ENCODE measurements around the gene PIGU.

Gene PIGU

GRCh38 chr20:34515484-34516246, 161.2 kb downstream of the PIGU start (continued):
- TF ChIP-seq TSHZ1 (tag by site-specific recombination; IDR thresholded peaks at IDR 0.05; ENCODE audit: borderline replicate concordance) (no peak), ZNF830 (tag by site-specific recombination; IDR thresholded peaks at IDR 0.05; ENCODE audit: low read depth) (no peak), ZNF16 (tag by site-specific recombination; IDR thresholded peaks at IDR 0.05; ENCODE audit: low read depth) (no peak; the same call in 1 of the 2 replicates), KLF10 (tag by site-specific recombination; IDR thresholded peaks at IDR 0.05) (no peak), ZNF677 (tag by site-specific recombination; IDR thresholded peaks at IDR 0.05) (no peak), GLI2 (tag by site-specific recombination; IDR thresholded peaks at IDR 0.05; ENCODE audit: borderline replicate concordance, low read depth) (no peak), ZFP37 (tag by site-specific recombination; IDR thresholded peaks at IDR 0.05) (0 out of 2 replicates have a peak, but pooled peaks have one; percentile 14), ZNF707 (tag by site-specific recombination; IDR thresholded peaks at IDR 0.05) (no peak), ZNF747 (tag by site-specific recombination; IDR thresholded peaks at IDR 0.05) (no peak), ZBTB1 (tag by site-specific recombination; IDR thresholded peaks at IDR 0.05) (0 out of 2 replicates have a peak, but pooled peaks have one; percentile 62), GLIS2 (tag by site-specific recombination; IDR thresholded peaks at IDR 0.05) (no peak), ZEB2 (tag by site-specific recombination; IDR thresholded peaks at IDR 0.05) (no peak), ZNF561 (tag by site-specific recombination; IDR thresholded peaks at IDR 0.05; ENCODE audit: borderline replicate concordance) (peak; percentile 43; the same call in 1 of the 2 replicates), ZNF211 (tag by site-specific recombination; IDR thresholded peaks at IDR 0.05; ENCODE audit: low read depth) (no peak), ZNF10 (tag by site-specific recombination; IDR thresholded peaks at IDR 0.05) (no peak), PBX3 (CRISPR knock-in tag; IDR thresholded peaks at IDR 0.05) (no peak), ZNF133 (tag by site-specific recombination; IDR thresholded peaks at IDR 0.05) (no peak), ZNF248 (tag by site-specific recombination; IDR thresholded peaks at IDR 0.05) (no peak), ZNF580 (tag by site-specific recombination; IDR thresholded peaks at IDR 0.05) (no peak; the same call in 1 of the 2 replicates), HOXD13 (CRISPR knock-in tag; IDR thresholded peaks at IDR 0.05; ENCODE audit: borderline replicate concordance) (no peak), ZNF426 (tag by site-specific recombination; IDR thresholded peaks at IDR 0.05) (no peak), ZNF654 (tag by site-specific recombination; IDR thresholded peaks at IDR 0.05; ENCODE audit: low read depth) (no peak), ZNF398 (tag by site-specific recombination; IDR thresholded peaks at IDR 0.05) (no peak), ZNF560 (tag by site-specific recombination; IDR thresholded peaks at IDR 0.05; ENCODE audit: borderline replicate concordance) (no peak), ZNF404 (tag by site-specific recombination; IDR thresholded peaks at IDR 0.05) (no peak), RBAK (tag by site-specific recombination; IDR thresholded peaks at IDR 0.05) (no peak), ZNF175 (tag by site-specific recombination; IDR thresholded peaks at IDR 0.05) (no peak), ZNF529 (tag by site-specific recombination; IDR thresholded peaks at IDR 0.05; ENCODE audit: insufficient replicate concordance) (no peak), MEIS1 (CRISPR knock-in tag; IDR thresholded peaks at IDR 0.05; ENCODE audit: borderline replicate concordance) (no peak), ZNF37A (tag by site-specific recombination; IDR thresholded peaks at IDR 0.05) (no peak), BCL11A (tag by site-specific recombination; IDR thresholded peaks at IDR 0.05; ENCODE audit: low read depth) (no peak), ZNF24 (tag by site-specific recombination; IDR thresholded peaks at IDR 0.05) (peak; percentile 62; the same call in 1 of the 2 replicates), ZNF146 (tag by site-specific recombination; IDR thresholded peaks at IDR 0.05) (no peak), KLF8 (tag by site-specific recombination; IDR thresholded peaks at IDR 0.05) (peak; percentile 87), ZNF324 (tag by site-specific recombination; IDR thresholded peaks at IDR 0.05) (0 out of 2 replicates have a peak, but pooled peaks have one; percentile 13)

Data from HEK293 (cell line).